GM21381 (cell line): ENCODE measurements around the gene CEBPA.

Experiments
- ATAC-seq: cut with Tn5 transposase; IDR thresholded peaks from one replicate; pipeline ENCODE4 v1.9.1; 2021; ENCODE audit warnings: mild to moderate bottlenecking, moderate library complexity; ENCODE audit not compliant: unreplicated experiment

The CEBPA gene

GRCh38 chr19:33252418-33252962 is 49.8 kb downstream of the CEBPA start:
- ATAC-seq, result no peak

- no peak for ATAC-seq
These were observed 50.7 kb downstream of the CEBPA start for GRCh38 chr19:33251526-33252090.

- no peak for ATAC-seq
These were observed 51.3 kb downstream of the CEBPA start for GRCh38 chr19:33251076-33251475.

GRCh38 chr19:33250500-33250899 is 51.8 kb downstream of the CEBPA start:
- no peak for ATAC-seq
